HepG2 (cell line): ENCODE data around the gene OAS2. TPM values are rescaled to one million over a fixed set of nuclear protein-coding genes. Genes with fewer than 3 reads are reported as not detected.

Experiments
- ATAC-seq: fragments of 200-7000 bp; cut with Tn5 transposase; 3 replicates; pipeline ENCODE4 v1.9.1; 2020; ENCODE audit warnings: mild to moderate bottlenecking, moderate library complexity
- BruUV-seq: library from RNA; stranded (reverse); fragments of 400-500 nt; replicated peaks from 2 replicates; lab custom pipeline; 2021; lab: Mats Ljungman, UMichigan
- CTCF ChIA-PET: fragments of 300-600 bp; formaldehyde crosslinking; extraction: SDS; loops from one replicate; lab custom pipeline; 2021; ENCODE audit warnings: low total read pairs, inconsistent platforms, low intra/inter-chr PET ratio; lab: Yijun Ruan, JAX
- POLR2A ChIA-PET: fragments of 350-600 bp; sonication (Branson Sonifier 250); formaldehyde crosslinking; loops from one replicate; lab custom pipeline; 2020; ENCODE audit warnings: antibody characterized with exemption, inconsistent platforms; lab: Yijun Ruan, JAX
- DNase-seq: peaks from one replicate; pipeline ENCODE4 v3.0.0-alpha.2; 2015; ENCODE audit warnings: low spot score
- FAIRE-seq: peaks from 3 replicates; lab custom pipeline; 2011; peaks lifted over from hg19 to GRCh38; lab: Jason Lieb, UNC
- H2AFZ ChIP-seq: one replicate; pipeline ENCODE4 v1.6.1; 2011; ENCODE audit warnings: low read length, inconsistent platforms
- H3K27ac ChIP-seq: fragments of 300-600 bp; 3 replicates; pipeline ENCODE4 v1.8.0; 2011; ENCODE audit warnings: mixed run types, mild to moderate bottlenecking, mixed read lengths, low read length, inconsistent platforms; ENCODE audit not compliant: insufficient read depth; ENCODE audit errors: extremely low read length
- H3K27me3 ChIP-seq, 2 experiments: fragments of 200-600 bp in 1 of 2; 2 replicates in 1 of 2; 3 replicates in 1 of 2; pipeline versions ENCODE4 v1.6.0 to v1.8.0; 2011; ENCODE audit warnings: low read length in 2 of 2, mild to moderate bottlenecking in 2 of 2, moderate library complexity in 2 of 2, inconsistent platforms in 1 of 2; ENCODE audit not compliant: insufficient read depth in 2 of 2, control insufficient read depth in 1 of 2
- H3K36me3 ChIP-seq, 2 experiments: fragments of 200-600 bp in 1 of 2; replicated peaks in 1 of 2; 2 replicates in 1 of 2; 3 replicates in 1 of 2; pipeline versions ENCODE4 v1.5.1 to v1.8.0; 2011; ENCODE audit warnings: low read length in 2 of 2, inconsistent platforms in 1 of 2; ENCODE audit not compliant: insufficient read depth in 2 of 2, control insufficient read depth in 1 of 2
- H3K4me1 ChIP-seq: 2 replicates; pipeline ENCODE4 v1.5.1; 2012; ENCODE audit warnings: low read length, inconsistent platforms; ENCODE audit not compliant: insufficient read depth
- H3K4me2 ChIP-seq: 2 replicates; pipeline ENCODE4 v1.6.0; 2011; ENCODE audit warnings: low read depth, low read length, inconsistent platforms
- H3K4me3 ChIP-seq, 3 experiments: fragments of 200-600 bp in 1 of 3; sonication (generic), shearing (Covaris generic) in 1 of 3; replicated peaks in 1 of 3; 2 replicates each; pipeline ENCODE4 v1.5.1; 2011 to 2016; ENCODE audit warnings: low read length in 3 of 3, inconsistent platforms in 2 of 3, low read depth in 2 of 3, mild to moderate bottlenecking in 2 of 3, control low read depth in 1 of 3, mixed read lengths in 1 of 3; ENCODE audit not compliant: insufficient read depth in 1 of 3
- H3K79me2 ChIP-seq: one replicate; pipeline ENCODE4 v1.6.1; 2011; ENCODE audit warnings: low read length, inconsistent platforms; ENCODE audit not compliant: insufficient read depth
- H3K9ac ChIP-seq: 2 replicates; pipeline ENCODE4 v1.6.0; 2011; ENCODE audit warnings: mild to moderate bottlenecking, low read depth, low read length, inconsistent platforms; ENCODE audit not compliant: insufficient read depth
- H3K9me3 ChIP-seq: 2 replicates; pipeline ENCODE4 v1.5.1; 2012; ENCODE audit warnings: mild to moderate bottlenecking, low read length
- H4K20me1 ChIP-seq: 2 replicates; pipeline ENCODE4 v1.6.0; 2011; ENCODE audit warnings: inconsistent platforms, mild to moderate bottlenecking, low read length, moderate library complexity; ENCODE audit not compliant: insufficient read depth
- IKZF1 ChIP-seq: fragments of 450-650 bp; IDR thresholded peaks from 2 replicates; pipeline ENCODE4 v1.7.1; 2016
- MLXIP ChIP-seq: sonication (generic); formaldehyde crosslinking; IDR thresholded peaks from 2 replicates; pipeline ENCODE4 v1.9.0; 2021; ENCODE audit warnings: missing genetic modification reagents, borderline replicate concordance
- RBM22 ChIP-seq: fragments of 200-400 bp; formaldehyde crosslinking; optimal IDR thresholded peaks from 2 replicates; pipeline ENCODE3; 2017; ENCODE audit warnings: mild to moderate bottlenecking, low read length, moderate library complexity
- TBX3 ChIP-seq: fragments of 450-650 bp; IDR thresholded peaks from 2 replicates; pipeline ENCODE4 v1.6.1; 2017; ENCODE audit warnings: antibody characterized with exemption, mild to moderate bottlenecking, inconsistent platforms, borderline replicate concordance
- ZSCAN30 ChIP-seq: sonication (generic); formaldehyde crosslinking; IDR thresholded peaks from 2 replicates; pipeline ENCODE4 v1.5.0; 2020; ENCODE audit warnings: mild to moderate bottlenecking, missing genetic modification reagents
- ZZZ3 ChIP-seq: sonication (generic); formaldehyde crosslinking; IDR thresholded peaks from 2 replicates; pipeline ENCODE4 v1.4.0; 2020; ENCODE audit warnings: missing genetic modification reagents, mild to moderate bottlenecking, borderline replicate concordance
- WGBS: methylation state at CpG from one replicate; pipeline ENCODE4 v1.1.6; 2017; ENCODE audit warnings: low lambda C conversion rate; 5-methylcytosine and 5-hydroxymethylcytosine counted together
- in situ Hi-C: cut with HindIII; loops from 2 replicates; pipeline ENCODE4 v1.10.0; 2017; ENCODE audit warnings: low pct_unique_long_range_greater_than_20kb; ENCODE audit not compliant: extremely low pct_ligation_motif_present
- intact Hi-C: fragments of 100-400 bp; cut with micrococcal nuclease; formaldehyde crosslinking; loops from one replicate; pipeline ENCODE4 v1.10.0; 2022; ENCODE audit not compliant: unreplicated experiment
- polyA plus RNA-seq, 8 experiments: library from polyadenylated mRNA; depleted of rRNA in 3 of 8; stranded (reverse) in 7 of 8; unstranded in 1 of 8; fragments of >200 nt; fragmentation: Illumina TruSeq in 4 of 8; extraction: Trizol in 4 of 8; gene quantifications; 2 replicates each; pipeline versions ENCODE4 v1.2.1 to v1.2.3, GENCODE V29; 2011 to 2016; ENCODE audit warnings: low read depth in 4 of 8, missing spikeins in 1 of 8, mixed read lengths in 1 of 8; ENCODE audit not compliant: insufficient read depth in 1 of 8
- total RNA-seq, 5 experiments: library from RNA; depleted of rRNA; stranded (reverse); fragments of >200 nt; fragmentation: Illumina TruSeq; extraction: Trizol; gene quantifications; 2 replicates each; pipeline ENCODE4 v1.2.3, GENCODE V29; 2016; ENCODE audit warnings: low read depth in 1 of 5
- TF ChIP-seq, protein P1 (sequence below): sonication (generic); formaldehyde crosslinking; IDR thresholded peaks from 2 replicates; pipeline ENCODE4 v1.5.1; 2020; ENCODE audit warnings: mild to moderate bottlenecking, missing genetic modification reagents, borderline replicate concordance
- TF ChIP-seq, protein P2 (sequence below): sonication (generic); formaldehyde crosslinking; conservative IDR thresholded peaks from 2 replicates; pipeline ENCODE4 v1.8.0; 2022; ENCODE audit warnings: missing genetic modification reagents
- TF ChIP-seq, protein P3 (sequence below): sonication (generic); formaldehyde crosslinking; IDR thresholded peaks from 2 replicates; pipeline ENCODE4 v1.4.0; 2020; ENCODE audit warnings: low read depth, mild to moderate bottlenecking, missing genetic modification reagents
- TF ChIP-seq, protein P4 (sequence below): sonication (generic); formaldehyde crosslinking; IDR thresholded peaks from 2 replicates; pipeline ENCODE4 v1.8.1; 2023; ENCODE audit warnings: mild to moderate bottlenecking, missing genetic modification reagents, borderline replicate concordance
- TF ChIP-seq, protein P5 (sequence below): sonication (generic); formaldehyde crosslinking; IDR thresholded peaks from 2 replicates; pipeline ENCODE4 v1.8.0; 2022; ENCODE audit warnings: low read depth, missing genetic modification reagents

Gene OAS2
- total and polyA plus RNA-seq, 2 of the 13 experiments (the other 11 are each of a cell fraction or from before 2014, with no cell fraction given): 0.05 to 0.24 TPM

GRCh38 chr12:113051759-113052158, 73.4 kb downstream of the OAS2 start:
- Histone ChIP-seq H3K4me3 (no peak overlapping the region), H3K4me1 (no peaks in the 10 kb centered on the region), H3K27ac (no peak overlapping the region), H3K27me3 (peaks cover 4 to 22% of the 10 kb centered on the region in 2 experiments; a peak in 4 of 5 replicates), H3K9me3 (no peaks in the 10 kb centered on the region), H3K9ac (no peak overlapping the region), H3K79me2 (no peaks in the 10 kb centered on the region), H3K4me2 (no peak overlapping the region), H4K20me1 (no peaks in the 10 kb centered on the region), H2AFZ (no peak overlapping the region), H3K36me3 (no peaks in the 10 kb centered on the region)
- FAIRE-seq: no peak
- ATAC-seq: no peak
- in situ Hi-C loops (no loop called here), intact Hi-C loops (no loop called here)
- 11% methylated on average over 1 of the region's 4 CpGs for WGBS
- CTCF ChIA-PET: no interaction called here
- no TSS peak for BruUV-seq
- DNase-seq: no peak
- POLR2A ChIA-PET: no interaction called here
- TF ChIP-seq, protein P1, sequence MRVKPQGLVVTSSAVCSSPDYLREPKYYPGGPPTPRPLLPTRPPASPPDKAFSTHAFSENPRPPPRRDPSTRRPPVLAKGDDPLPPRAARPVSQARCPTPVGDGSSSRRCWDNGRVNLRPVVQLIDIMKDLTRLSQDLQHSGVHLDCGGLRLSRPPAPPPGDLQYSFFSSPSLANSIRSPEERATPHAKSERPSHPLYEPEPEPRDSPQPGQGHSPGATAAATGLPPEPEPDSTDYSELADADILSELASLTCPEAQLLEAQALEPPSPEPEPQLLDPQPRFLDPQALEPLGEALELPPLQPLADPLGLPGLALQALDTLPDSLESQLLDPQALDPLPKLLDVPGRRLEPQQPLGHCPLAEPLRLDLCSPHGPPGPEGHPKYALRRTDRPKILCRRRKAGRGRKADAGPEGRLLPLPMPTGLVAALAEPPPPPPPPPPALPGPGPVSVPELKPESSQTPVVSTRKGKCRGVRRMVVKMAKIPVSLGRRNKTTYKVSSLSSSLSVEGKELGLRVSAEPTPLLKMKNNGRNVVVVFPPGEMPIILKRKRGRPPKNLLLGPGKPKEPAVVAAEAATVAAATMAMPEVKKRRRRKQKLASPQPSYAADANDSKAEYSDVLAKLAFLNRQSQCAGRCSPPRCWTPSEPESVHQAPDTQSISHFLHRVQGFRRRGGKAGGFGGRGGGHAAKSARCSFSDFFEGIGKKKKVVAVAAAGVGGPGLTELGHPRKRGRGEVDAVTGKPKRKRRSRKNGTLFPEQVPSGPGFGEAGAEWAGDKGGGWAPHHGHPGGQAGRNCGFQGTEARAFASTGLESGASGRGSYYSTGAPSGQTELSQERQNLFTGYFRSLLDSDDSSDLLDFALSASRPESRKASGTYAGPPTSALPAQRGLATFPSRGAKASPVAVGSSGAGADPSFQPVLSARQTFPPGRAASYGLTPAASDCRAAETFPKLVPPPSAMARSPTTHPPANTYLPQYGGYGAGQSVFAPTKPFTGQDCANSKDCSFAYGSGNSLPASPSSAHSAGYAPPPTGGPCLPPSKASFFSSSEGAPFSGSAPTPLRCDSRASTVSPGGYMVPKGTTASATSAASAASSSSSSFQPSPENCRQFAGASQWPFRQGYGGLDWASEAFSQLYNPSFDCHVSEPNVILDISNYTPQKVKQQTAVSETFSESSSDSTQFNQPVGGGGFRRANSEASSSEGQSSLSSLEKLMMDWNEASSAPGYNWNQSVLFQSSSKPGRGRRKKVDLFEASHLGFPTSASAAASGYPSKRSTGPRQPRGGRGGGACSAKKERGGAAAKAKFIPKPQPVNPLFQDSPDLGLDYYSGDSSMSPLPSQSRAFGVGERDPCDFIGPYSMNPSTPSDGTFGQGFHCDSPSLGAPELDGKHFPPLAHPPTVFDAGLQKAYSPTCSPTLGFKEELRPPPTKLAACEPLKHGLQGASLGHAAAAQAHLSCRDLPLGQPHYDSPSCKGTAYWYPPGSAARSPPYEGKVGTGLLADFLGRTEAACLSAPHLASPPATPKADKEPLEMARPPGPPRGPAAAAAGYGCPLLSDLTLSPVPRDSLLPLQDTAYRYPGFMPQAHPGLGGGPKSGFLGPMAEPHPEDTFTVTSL: no peak
- no peak for TF ChIP-seq ZZZ3
- no peak for TF ChIP-seq TBX3
- TF ChIP-seq, protein P2, sequence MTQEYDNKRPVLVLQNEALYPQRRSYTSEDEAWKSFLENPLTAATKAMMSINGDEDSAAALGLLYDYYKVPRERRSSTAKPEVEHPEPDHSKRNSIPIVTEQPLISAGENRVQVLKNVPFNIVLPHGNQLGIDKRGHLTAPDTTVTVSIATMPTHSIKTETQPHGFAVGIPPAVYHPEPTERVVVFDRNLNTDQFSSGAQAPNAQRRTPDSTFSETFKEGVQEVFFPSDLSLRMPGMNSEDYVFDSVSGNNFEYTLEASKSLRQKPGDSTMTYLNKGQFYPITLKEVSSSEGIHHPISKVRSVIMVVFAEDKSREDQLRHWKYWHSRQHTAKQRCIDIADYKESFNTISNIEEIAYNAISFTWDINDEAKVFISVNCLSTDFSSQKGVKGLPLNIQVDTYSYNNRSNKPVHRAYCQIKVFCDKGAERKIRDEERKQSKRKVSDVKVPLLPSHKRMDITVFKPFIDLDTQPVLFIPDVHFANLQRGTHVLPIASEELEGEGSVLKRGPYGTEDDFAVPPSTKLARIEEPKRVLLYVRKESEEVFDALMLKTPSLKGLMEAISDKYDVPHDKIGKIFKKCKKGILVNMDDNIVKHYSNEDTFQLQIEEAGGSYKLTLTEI (CRISPR knock-in tag): no peak
- no peak for TF ChIP-seq IKZF1
- TF ChIP-seq ZSCAN30 (CRISPR knock-in tag): no peak
- no peak for TF ChIP-seq MLXIP (CRISPR knock-in tag)
- TF ChIP-seq RBM22: no peak
- TF ChIP-seq, protein P3, sequence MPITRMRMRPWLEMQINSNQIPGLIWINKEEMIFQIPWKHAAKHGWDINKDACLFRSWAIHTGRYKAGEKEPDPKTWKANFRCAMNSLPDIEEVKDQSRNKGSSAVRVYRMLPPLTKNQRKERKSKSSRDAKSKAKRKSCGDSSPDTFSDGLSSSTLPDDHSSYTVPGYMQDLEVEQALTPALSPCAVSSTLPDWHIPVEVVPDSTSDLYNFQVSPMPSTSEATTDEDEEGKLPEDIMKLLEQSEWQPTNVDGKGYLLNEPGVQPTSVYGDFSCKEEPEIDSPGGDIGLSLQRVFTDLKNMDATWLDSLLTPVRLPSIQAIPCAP (CRISPR knock-in tag): no peak
- TF ChIP-seq, protein P4, sequence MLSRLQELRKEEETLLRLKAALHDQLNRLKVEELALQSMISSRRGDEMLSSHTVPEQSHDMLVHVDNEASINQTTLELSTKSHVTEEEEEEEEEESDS (CRISPR knock-in tag): no peak
- TF ChIP-seq, protein P5, sequence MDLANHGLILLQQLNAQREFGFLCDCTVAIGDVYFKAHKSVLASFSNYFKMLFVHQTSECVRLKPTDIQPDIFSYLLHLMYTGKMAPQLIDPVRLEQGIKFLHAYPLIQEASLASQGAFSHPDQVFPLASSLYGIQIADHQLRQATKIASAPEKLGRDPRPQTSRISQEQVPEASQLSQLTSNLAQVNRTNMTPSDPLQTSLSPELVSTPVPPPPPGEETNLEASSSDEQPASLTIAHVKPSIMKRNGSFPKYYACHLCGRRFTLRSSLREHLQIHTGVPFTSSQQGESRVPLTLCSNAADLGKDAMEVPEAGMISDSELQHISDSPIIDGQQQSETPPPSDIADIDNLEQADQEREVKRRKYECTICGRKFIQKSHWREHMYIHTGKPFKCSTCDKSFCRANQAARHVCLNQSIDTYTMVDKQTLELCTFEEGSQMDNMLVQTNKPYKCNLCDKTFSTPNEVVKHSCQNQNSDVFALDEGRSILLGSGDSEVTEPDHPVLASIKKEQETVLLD (CRISPR knock-in tag): no peak
